ENCODE results near the gene CD83.

Gene CD83

GRCh38 chr6:14121936-14122344 is 4.4 kb downstream of the CD83 start:
- DNase-seq (ENCODE audit: low read depth): no peak
- no peak overlapping the region for H3K4me3 ChIP-seq (replicated peaks; ENCODE audit: low read depth, low read length)
- no peak for TF ChIP-seq CTCF (IDR thresholded peaks at IDR 0.05; ENCODE audit: low read length, missing control alignments)

GRCh38 chr6:14123386-14124111 is 6.0 kb downstream of the CD83 start:
- TF ChIP-seq CTCF (IDR thresholded peaks at IDR 0.05; ENCODE audit: low read length, missing control alignments): no peak
- no peak overlapping the region for H3K4me3 ChIP-seq (replicated peaks; ENCODE audit: low read depth, low read length)

GRCh38 chr6:14125346-14125745 is 7.8 kb downstream of the CD83 start:
- no peak overlapping the region for H3K4me3 ChIP-seq (replicated peaks; ENCODE audit: low read depth, low read length)
- no peak for DNase-seq (ENCODE audit: low read depth)
- no peak for TF ChIP-seq CTCF (IDR thresholded peaks at IDR 0.05; ENCODE audit: low read length, missing control alignments)

More at GRCh38 chr6:14123386-14124111, 6.0 kb downstream of the CD83 start:
- DNase-seq (ENCODE audit: low read depth): no peak

GRCh38 chr6:14126191-14126590 is 8.6 kb downstream of the CD83 start:
- no peak overlapping the region for H3K4me3 ChIP-seq (replicated peaks; ENCODE audit: low read depth, low read length)
- DNase-seq (ENCODE audit: low read depth): no peak
- TF ChIP-seq CTCF (IDR thresholded peaks at IDR 0.05; ENCODE audit: low read length, missing control alignments): no peak

- DNase-seq (ENCODE audit: low read depth): no peak
- no peak for TF ChIP-seq CTCF (IDR thresholded peaks at IDR 0.05; ENCODE audit: low read length, missing control alignments)
- no peak overlapping the region for H3K4me3 ChIP-seq (replicated peaks; ENCODE audit: low read depth, low read length)
Observed at GRCh38 chr6:14127611-14128010, 10.0 kb downstream of the CD83 start.

- no peak overlapping the region for H3K4me3 ChIP-seq (replicated peaks; ENCODE audit: low read depth, low read length)
- no peak for TF ChIP-seq CTCF (IDR thresholded peaks at IDR 0.05; ENCODE audit: low read length, missing control alignments)
- no peak for DNase-seq (ENCODE audit: low read depth)
Observed at GRCh38 chr6:14128012-14128411, 10.4 kb downstream of the CD83 start.

GRCh38 chr6:14128746-14129145 is 11.2 kb downstream of the CD83 start:
- TF ChIP-seq CTCF (IDR thresholded peaks at IDR 0.05; ENCODE audit: low read length, missing control alignments): no peak
- DNase-seq (ENCODE audit: low read depth): no peak
- no peak overlapping the region for H3K4me3 ChIP-seq (replicated peaks; ENCODE audit: low read depth, low read length)

All from fibroblast of pulmonary artery (primary cell).